ENCODE data around the gene SP5.
"Not testable (repeated sequence)": the region's sequence is repeated elsewhere in the genome, so short reads cannot be mapped to it uniquely, and the experiment has no call there.

DNA sequence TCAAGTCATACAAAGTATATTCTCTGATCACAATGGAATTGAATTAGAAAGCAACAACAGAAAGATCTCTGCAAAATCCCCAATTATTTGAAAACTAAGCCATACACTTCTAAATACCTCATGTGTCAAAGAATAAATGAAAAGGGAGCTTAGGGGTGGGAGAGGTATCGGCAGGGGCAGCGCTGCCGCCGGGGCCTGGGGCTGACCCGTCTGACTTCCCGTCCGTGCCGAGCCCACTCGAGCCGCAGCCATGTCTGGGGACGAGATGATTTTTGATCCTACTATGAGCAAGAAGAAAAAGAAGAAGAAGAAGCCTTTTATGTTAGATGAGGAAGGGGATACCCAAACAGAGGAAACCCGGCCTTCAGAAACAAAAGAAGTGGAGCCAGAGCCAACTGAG is 36.4 kb downstream of the SP5 start:
- TF ChIP-seq, protein P1, sequence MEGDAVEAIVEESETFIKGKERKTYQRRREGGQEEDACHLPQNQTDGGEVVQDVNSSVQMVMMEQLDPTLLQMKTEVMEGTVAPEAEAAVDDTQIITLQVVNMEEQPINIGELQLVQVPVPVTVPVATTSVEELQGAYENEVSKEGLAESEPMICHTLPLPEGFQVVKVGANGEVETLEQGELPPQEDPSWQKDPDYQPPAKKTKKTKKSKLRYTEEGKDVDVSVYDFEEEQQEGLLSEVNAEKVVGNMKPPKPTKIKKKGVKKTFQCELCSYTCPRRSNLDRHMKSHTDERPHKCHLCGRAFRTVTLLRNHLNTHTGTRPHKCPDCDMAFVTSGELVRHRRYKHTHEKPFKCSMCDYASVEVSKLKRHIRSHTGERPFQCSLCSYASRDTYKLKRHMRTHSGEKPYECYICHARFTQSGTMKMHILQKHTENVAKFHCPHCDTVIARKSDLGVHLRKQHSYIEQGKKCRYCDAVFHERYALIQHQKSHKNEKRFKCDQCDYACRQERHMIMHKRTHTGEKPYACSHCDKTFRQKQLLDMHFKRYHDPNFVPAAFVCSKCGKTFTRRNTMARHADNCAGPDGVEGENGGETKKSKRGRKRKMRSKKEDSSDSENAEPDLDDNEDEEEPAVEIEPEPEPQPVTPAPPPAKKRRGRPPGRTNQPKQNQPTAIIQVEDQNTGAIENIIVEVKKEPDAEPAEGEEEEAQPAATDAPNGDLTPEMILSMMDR (IDR thresholded peaks at IDR 0.05; ENCODE audit: extremely low read depth in 1 of 2, insufficient read depth in 1 of 2, low read depth in 1 of 2, low read length in 2 of 2) = not testable (repeated sequence)
- not testable (repeated sequence) for TF ChIP-seq POLR2AphosphoS5 (IDR thresholded peaks at IDR 0.05; ENCODE audit: insufficient read depth, low read depth, low read length)

All from endothelial cell of umbilical vein (primary cell).